ENCODE data around the gene BCLAF3. TPM values are rescaled to one million over a fixed set of nuclear protein-coding genes. Genes with fewer than 3 reads are reported as not detected.

Gene BCLAF3
- total and polyA plus RNA-seq, 5 experiments from 2014 or later, result 1.6 to 11.4 (median 2.9) TPM

DNA sequence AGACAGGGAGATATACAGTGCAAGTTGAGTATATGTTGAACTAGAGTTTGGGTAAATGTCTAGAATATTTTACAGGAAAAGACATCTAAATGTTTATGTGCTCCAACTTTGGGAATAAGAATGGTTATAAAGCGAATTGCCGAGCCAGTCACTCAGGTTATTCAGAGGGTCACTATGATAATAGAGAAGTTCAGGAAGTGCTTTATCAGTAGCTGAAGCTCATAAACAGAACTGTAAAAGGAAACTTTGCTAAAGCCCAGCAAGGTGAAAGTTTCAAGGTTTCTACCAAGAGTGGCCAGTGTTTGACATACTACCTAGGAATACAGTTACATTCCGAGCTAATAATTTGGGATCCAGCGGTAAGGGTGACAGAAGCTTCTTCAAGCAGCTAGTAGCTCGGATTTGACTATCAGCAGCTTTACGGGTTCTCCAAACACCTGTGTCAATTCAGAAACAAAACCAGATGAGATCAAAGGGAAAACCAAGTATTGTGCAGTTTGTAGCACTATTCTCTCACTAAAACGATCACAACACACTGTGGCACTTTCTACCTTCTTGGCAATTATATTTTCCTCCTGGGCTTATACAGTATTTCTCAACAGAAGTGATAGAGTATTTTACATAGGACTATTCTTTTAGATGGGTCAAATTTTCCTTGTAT is 17.2 kb upstream of the BCLAF3 start:
- Mint-ChIP-seq H3K4me3 (peak overlapping the region in 1 of 10 donors; percentile 23), H3K9me3 (peaks cover 0 to 4% (median 0%) of the 10 kb centered on the region in 9 donors), H3K36me3 (peaks cover 0 to under 1% (median 0%) of the 10 kb centered on the region in 3 donors), H3K27ac (peak overlapping the region in 3 of 10 donors; percentile 8 to 21 (median 19)), H3K27me3 (no peaks in the 10 kb centered on the region), H3K4me1 (peaks cover 0 to 1% (median 0%) of the 10 kb centered on the region in 4 donors)
- POLR2A ChIA-PET, result no interaction called here
- DNase-seq (no peak), ATAC-seq (no peak)

DNA sequence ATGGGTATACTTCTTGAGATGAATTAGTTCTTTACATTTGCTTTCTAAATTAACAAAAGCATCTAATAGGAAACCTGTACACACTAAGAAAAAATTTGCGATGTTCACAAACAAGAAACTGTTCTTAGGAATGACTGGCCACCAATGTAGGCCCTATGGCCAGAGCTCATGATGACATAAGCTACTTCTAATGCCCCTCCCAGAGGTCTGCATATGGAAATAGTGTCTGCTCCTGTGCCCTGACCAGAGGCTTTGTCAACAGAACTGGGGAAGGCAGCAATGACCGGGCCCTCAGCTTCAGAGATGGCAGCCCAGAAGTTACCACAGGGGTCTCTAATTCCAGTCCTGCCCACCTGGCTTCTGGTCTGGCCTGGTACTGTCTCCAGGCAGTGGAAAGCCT is 15.0 kb upstream of the BCLAF3 start:
- no peak overlapping the region for H3K4me3 Mint-ChIP-seq
- no peak overlapping the region for H3K27ac Mint-ChIP-seq
- peaks cover 0 to 4% (median 0%) of the 10 kb centered on the region in 9 donors for H3K9me3 Mint-ChIP-seq
- DNase-seq (no peak), ATAC-seq (no peak)
- peaks cover 0 to 1% (median 0%) of the 10 kb centered on the region in 4 donors for H3K4me1 Mint-ChIP-seq
- H3K27me3 Mint-ChIP-seq, result no peaks in the 10 kb centered on the region
- POLR2A ChIA-PET, result interaction anchor here (0.7 kb wide), 1 partner anchor 259 kb away, joined by 3 read pairs; no protein-coding TSS in a partner anchor
- no peaks in the 10 kb centered on the region for H3K36me3 Mint-ChIP-seq

GRCh38 chrX:20001588-20001987 is 10.7 kb upstream of the BCLAF3 start:
- no peak for ATAC-seq
- no peaks in the 10 kb centered on the region for H3K36me3 Mint-ChIP-seq
- POLR2A ChIA-PET, result no interaction called here

DNA sequence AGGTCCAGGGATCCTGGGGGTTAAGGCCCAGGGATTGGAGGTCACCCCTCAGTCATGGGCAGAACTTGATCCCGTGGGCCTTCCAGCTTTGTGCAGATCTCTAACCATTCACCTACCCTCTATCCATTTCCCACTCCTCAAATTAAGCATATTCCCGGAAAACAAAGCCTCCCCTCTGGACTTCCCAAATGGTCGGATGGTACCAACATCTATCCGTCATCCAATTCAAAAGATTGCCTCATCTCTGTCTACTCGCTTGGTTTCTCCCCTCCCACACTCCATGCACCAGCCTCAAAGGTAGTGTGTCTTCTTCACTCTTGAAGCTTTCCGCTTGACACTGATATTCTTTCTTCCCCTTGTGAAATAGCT is 473 bp upstream of the BCLAF3 start:
- Mint-ChIP-seq H3K4me3 (peak overlapping the region; percentile 77 to 96 (median 85)), H3K36me3 (peaks cover 0 to 6% (median under 1%) of the 10 kb centered on the region in 3 donors), H3K9me3 (peaks cover 0 to 7% (median 0%) of the 10 kb centered on the region in 9 donors), H3K27ac (peak overlapping the region; percentile 73 to 95 (median 90)), H3K27me3 (no peaks in the 10 kb centered on the region), H3K4me1 (peaks cover 10 to 26% (median 18%) of the 10 kb centered on the region in 4 donors)
- POLR2A ChIA-PET, result interaction anchor here (1.2 kb wide), 1 partner anchor 87 kb away, joined by 3 read pairs; no protein-coding TSS in a partner anchor
- ATAC-seq, result peak; percentile 15 to 24
- peak in 2 of 10 donors; percentile 2 to 5 for DNase-seq

More at GRCh38 chrX:20001588-20001987, 10.7 kb upstream of the BCLAF3 start:
- Mint-ChIP-seq H3K27me3 (no peaks in the 10 kb centered on the region), H3K9me3 (peaks cover 0 to 4% (median 0%) of the 10 kb centered on the region in 9 donors), H3K4me1 (no peaks in the 10 kb centered on the region), H3K27ac (no peak overlapping the region), H3K4me3 (no peak overlapping the region)
- DNase-seq, result no peak

DNA sequence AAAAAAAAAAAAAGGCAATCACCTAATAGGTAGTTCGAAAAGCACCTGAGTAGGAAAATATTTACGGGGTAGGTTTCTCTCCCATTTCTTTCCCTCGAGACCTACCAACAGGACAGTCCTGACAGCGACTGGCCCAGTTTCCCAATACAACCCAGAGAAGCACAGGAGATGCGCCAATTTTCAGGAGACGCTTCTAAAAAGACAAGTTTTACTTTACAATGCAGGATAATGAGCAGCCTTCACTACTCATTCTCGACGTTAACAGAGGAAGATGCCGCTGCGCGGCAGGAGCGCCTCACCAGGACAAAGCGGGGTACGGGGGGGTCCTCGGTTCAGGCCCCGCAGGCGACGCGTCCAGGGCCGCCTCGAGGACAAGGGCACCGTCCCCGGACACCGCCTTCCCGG is 708 bp downstream of the BCLAF3 start:
- peaks cover 11 to 28% (median 20%) of the 10 kb centered on the region in 4 donors for H3K4me1 Mint-ChIP-seq
- H3K27me3 Mint-ChIP-seq, result no peaks in the 10 kb centered on the region
- peak overlapping the region; percentile 29 to 93 (median 86) for H3K27ac Mint-ChIP-seq
- H3K4me3 Mint-ChIP-seq, result peak overlapping the region; percentile 82 to 93 (median 89)
- H3K9me3 Mint-ChIP-seq, result peaks cover 0 to 7% (median 0%) of the 10 kb centered on the region in 9 donors
- peaks cover 0 to 9% (median 2%) of the 10 kb centered on the region in 3 donors for H3K36me3 Mint-ChIP-seq
- POLR2A ChIA-PET, result interaction anchor here (0.7 kb wide), 1 partner anchor 247 kb away, joined by 7 read pairs; no protein-coding TSS in a partner anchor
- peak in 4 of 10 donors; percentile 3 to 60 (median 7) for DNase-seq
- peak; percentile 34 to 47 for ATAC-seq

DNA sequence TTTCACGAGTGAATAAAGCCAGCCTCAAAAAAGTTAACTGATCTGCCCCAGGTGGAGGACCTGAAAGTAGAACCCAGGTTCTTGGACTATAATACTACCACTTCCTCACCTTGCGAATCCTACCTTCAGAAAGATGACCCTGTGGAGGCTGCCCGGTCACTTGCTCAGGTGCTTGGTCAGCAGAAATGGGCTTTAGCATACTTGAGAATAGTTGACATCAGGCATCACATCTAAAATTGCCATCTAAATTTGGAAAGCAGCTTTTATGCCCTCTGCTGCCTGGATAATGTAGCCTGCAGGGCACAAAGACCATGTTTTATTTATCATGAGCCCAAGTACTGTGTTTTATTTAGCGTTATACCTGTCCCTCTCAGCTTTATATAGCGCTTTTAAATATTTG is 3.0 kb downstream of the BCLAF3 start:
- POLR2A ChIA-PET, result no interaction called here
- Mint-ChIP-seq H3K36me3 (peaks cover 0 to 9% (median 2%) of the 10 kb centered on the region in 3 donors), H3K4me1 (peaks cover 11 to 28% (median 20%) of the 10 kb centered on the region in 4 donors), H3K9me3 (peaks cover 0 to 7% (median 0%) of the 10 kb centered on the region in 9 donors), H3K4me3 (no peak overlapping the region), H3K27me3 (no peaks in the 10 kb centered on the region), H3K27ac (no peak overlapping the region)
- ATAC-seq, result no peak
- DNase-seq, result no peak

GRCh38 chrX:19986531-19986930 is 4.3 kb downstream of the BCLAF3 start:
- ATAC-seq, result no peak
- Mint-ChIP-seq H3K4me3 (peak overlapping the region in 1 of 10 donors; percentile 22), H3K9me3 (peaks cover 0 to 3% (median 0%) of the 10 kb centered on the region in 9 donors), H3K36me3 (peaks cover 0 to 9% (median 2%) of the 10 kb centered on the region in 3 donors), H3K4me1 (peaks cover 11 to 32% (median 25%) of the 10 kb centered on the region in 4 donors), H3K27me3 (no peaks in the 10 kb centered on the region), H3K27ac (peak overlapping the region in 2 of 10 donors; percentile 3 to 13)
- DNase-seq, result no peak
- POLR2A ChIA-PET, result no interaction called here

DNA sequence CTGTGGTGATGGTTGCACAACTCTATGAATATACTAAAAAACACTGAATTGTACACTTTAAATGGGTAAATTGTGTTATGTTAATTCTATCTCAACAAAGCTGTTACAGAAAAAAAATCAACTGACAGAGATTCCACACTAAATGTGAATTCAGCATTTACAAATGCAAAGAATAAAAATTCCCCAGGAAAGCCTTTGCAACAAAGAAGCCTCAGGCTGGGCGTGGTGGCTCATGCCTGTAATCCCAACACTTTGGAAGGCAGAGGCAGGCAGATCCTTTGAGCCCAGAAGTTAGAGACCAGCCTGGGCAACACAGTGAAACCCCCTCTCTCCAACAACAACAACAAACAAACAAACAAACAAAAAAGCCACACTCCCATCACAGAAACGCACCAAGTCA is 8.9 kb downstream of the BCLAF3 start:
- H3K9me3 Mint-ChIP-seq, result peaks cover 0 to 13% (median 0%) of the 10 kb centered on the region in 9 donors
- POLR2A ChIA-PET, result interaction anchor here (0.7 kb wide), 1 partner anchor 364 kb away, joined by 4 read pairs; no protein-coding TSS in a partner anchor
- H3K4me3 Mint-ChIP-seq, result peak overlapping the region in 1 of 10 donors; percentile 38
- peaks cover 12 to 34% (median 27%) of the 10 kb centered on the region in 4 donors for H3K4me1 Mint-ChIP-seq
- peak overlapping the region in 3 of 10 donors; percentile 3 to 66 (median 26) for H3K27ac Mint-ChIP-seq
- no peak for DNase-seq
- peaks cover 11 to 15% (median 12%) of the 10 kb centered on the region in 3 donors for H3K36me3 Mint-ChIP-seq
- no peaks in the 10 kb centered on the region for H3K27me3 Mint-ChIP-seq
- ATAC-seq, result no peak

- no peak overlapping the region for H3K4me3 Mint-ChIP-seq
- H3K27me3 Mint-ChIP-seq, result no peaks in the 10 kb centered on the region
- no peak for ATAC-seq
- H3K27ac Mint-ChIP-seq, result peak overlapping the region in 1 of 10 donors; percentile 22
- POLR2A ChIA-PET, result no interaction called here
- no peak for DNase-seq
- H3K9me3 Mint-ChIP-seq, result peaks cover 0 to 15% (median 0%) of the 10 kb centered on the region in 9 donors
- peaks cover 12 to 19% (median 14%) of the 10 kb centered on the region in 3 donors for H3K36me3 Mint-ChIP-seq
- peaks cover 11 to 24% (median 16%) of the 10 kb centered on the region in 4 donors for H3K4me1 Mint-ChIP-seq
Measured at GRCh38 chrX:19975845-19976244, 15.0 kb downstream of the BCLAF3 start.

DNA sequence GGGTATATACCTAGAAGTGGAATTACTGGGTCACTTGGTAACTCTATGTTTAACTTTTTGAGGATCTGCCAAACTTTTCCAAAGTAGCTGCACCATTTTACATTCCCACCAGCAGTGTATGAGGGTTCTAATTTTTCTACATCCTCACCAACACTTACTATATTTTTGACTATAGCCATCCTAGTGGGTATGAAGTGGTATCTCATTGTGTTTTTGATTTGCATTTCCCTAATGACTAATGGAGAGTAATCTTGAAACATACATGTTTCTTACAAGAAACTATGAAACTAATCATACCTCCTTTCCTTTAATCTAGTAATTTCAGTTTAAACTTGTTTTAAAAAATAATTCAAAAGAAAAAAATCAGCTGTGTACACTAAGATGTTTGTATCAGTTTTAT is 17.9 kb downstream of the BCLAF3 start:
- Mint-ChIP-seq H3K36me3 (peaks cover 7 to 17% (median 15%) of the 10 kb centered on the region in 3 donors), H3K9me3 (peaks cover 0 to 10% (median 0%) of the 10 kb centered on the region in 9 donors), H3K27me3 (no peaks in the 10 kb centered on the region), H3K4me3 (no peak overlapping the region), H3K4me1 (peaks cover 6 to 17% (median 10%) of the 10 kb centered on the region in 4 donors), H3K27ac (no peak overlapping the region)
- no peak for DNase-seq
- no peak for ATAC-seq
- POLR2A ChIA-PET, result no interaction called here

DNA sequence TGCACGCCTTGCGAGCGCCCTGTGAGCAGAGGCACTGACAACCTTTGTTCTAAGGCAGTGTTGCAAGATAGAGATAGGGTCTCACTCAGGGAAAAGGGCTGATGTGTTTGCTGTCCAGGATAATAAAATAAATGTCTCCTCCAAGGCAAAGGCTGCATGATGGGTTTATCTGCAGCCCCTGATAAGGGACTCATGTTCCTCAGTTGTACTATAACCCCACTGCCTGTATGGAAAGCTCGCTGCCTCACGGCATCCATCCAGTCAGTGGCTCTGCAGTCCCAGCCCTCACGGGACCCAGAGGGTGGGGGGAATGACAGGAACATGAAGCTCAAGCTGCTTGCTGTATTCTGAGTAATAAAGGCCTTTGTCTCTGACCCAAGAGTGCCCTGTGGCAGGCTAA is 22.6 kb downstream of the BCLAF3 start:
- Mint-ChIP-seq H3K27me3 (no peaks in the 10 kb centered on the region), H3K9me3 (no peaks in the 10 kb centered on the region), H3K27ac (no peak overlapping the region), H3K4me1 (peaks cover 0 to 14% (median 6%) of the 10 kb centered on the region in 4 donors), H3K36me3 (peaks cover 0 to 38% (median 16%) of the 10 kb centered on the region in 3 donors), H3K4me3 (no peak overlapping the region)
- POLR2A ChIA-PET, result no interaction called here
- ATAC-seq, result no peak
- no peak for DNase-seq

DNA sequence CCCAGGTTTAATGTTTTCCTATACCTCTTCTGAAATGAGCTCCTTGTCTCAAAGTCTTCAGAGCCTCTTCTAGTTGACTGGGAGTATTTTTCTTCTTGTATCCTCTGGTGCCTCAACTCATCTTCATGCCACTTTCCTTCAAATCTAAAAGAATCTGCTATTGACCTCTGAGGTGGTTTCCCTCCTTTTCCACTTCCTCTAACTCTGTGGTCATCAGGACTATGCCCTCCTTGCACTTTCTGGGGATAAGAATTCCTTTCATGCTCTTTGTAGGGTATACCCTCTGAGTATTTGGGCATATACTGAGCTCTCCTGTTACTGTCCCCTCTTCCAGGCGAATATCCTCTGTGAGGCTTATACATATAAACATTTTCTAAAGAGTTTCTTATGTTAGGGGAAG is 24.8 kb downstream of the BCLAF3 start:
- DNase-seq (no peak), ATAC-seq (no peak)
- no peaks in the 10 kb centered on the region for H3K9me3 Mint-ChIP-seq
- H3K4me1 Mint-ChIP-seq, result peaks cover 0 to 10% (median 5%) of the 10 kb centered on the region in 4 donors
- POLR2A ChIA-PET, result no interaction called here
- no peaks in the 10 kb centered on the region for H3K27me3 Mint-ChIP-seq
- peaks cover 0 to 47% (median 16%) of the 10 kb centered on the region in 3 donors for H3K36me3 Mint-ChIP-seq
- H3K27ac Mint-ChIP-seq, result peak overlapping the region in 2 of 10 donors; percentile 9 to 39
- H3K4me3 Mint-ChIP-seq, result no peak overlapping the region
